Muscle of leg (tissue), 16 donors: ENCODE measurements around the gene PIGH. TPM values are rescaled to one million over a fixed set of nuclear protein-coding genes. Genes with fewer than 3 reads are reported as not detected.

Experiments
- DNase-seq: peaks from one replicate; pipeline ENCODE4 v3.0.0; 2013
- H3K27ac ChIP-seq: one replicate; pipeline ENCODE4 v1.5.1; 2013; ENCODE audit warnings: mild to moderate bottlenecking, low read length, control low read depth
- H3K27me3 ChIP-seq: one replicate; pipeline ENCODE4 v1.6.1; 2013; ENCODE audit warnings: low read length; ENCODE audit not compliant: control insufficient read depth, insufficient read depth
- H3K36me3 ChIP-seq: one replicate; pipeline ENCODE4 v1.6.1; 2013; ENCODE audit warnings: low read length; ENCODE audit not compliant: control insufficient read depth, insufficient read depth
- H3K4me1 ChIP-seq: one replicate; pipeline ENCODE4 v1.6.1; 2013; ENCODE audit warnings: low read length; ENCODE audit not compliant: control insufficient read depth, insufficient read depth
- H3K4me3 ChIP-seq: one replicate; pipeline ENCODE4 v1.5.1; 2013; ENCODE audit warnings: low read length, control low read depth
- H3K9me3 ChIP-seq: replicated peaks from 2 replicates; pipeline ENCODE4 v1.6.1; 2013; ENCODE audit warnings: low read depth, low read length; ENCODE audit not compliant: control insufficient read depth
- WGBS: methylation state at CpG from one replicate; pipeline ENCODE4 v1.1.5; 2013; ENCODE audit warnings: missing lambda C conversion rate; ENCODE audit not compliant: insufficient coverage; 5-methylcytosine and 5-hydroxymethylcytosine counted together
- long read RNA-seq, 11 donors: transcript quantifications; one replicate each; lab custom pipeline, GENCODE V29; 2026
- polyA plus RNA-seq, 8 donors: library from polyadenylated mRNA; unstranded; fragments of 120-200 nt; gene quantifications; one replicate each; pipeline versions ENCODE4 v1.2.1 to v1.2.3, GENCODE V29; 2013; ENCODE audit warnings: inconsistent platforms in 1 of 8, low replicate concordance in 1 of 8; ENCODE audit not compliant: insufficient read length in 8 of 8, insufficient read depth in 1 of 8
- total RNA-seq: library from RNA; stranded (reverse); fragments of 120-200 nt; gene quantifications from one replicate; pipeline ENCODE4 v1.2.4, GENCODE V29; 2013

The PIGH gene
- 10.0 TPM for total RNA-seq
- polyA plus RNA-seq: 10 to 100 TPM in 6 of 8 donors, 1 to 10 TPM in 2; 9.8 to 14.8 (median 13.1) TPM
- long read RNA-seq, donor 1, partial matches to known transcripts: 0 of 5 reads
- long read RNA-seq, donor 1, other reads (novel, unspliced or antisense): 0 of 5 reads
- long read RNA-seq, donor 2, partial matches to known transcripts: 0 of 1 reads
- long read RNA-seq, donor 2, other reads (novel, unspliced or antisense): 0 of 1 reads
- long read RNA-seq, donor 3, transcript PIGH-201 (4 exons, 1,420 nt): major isoform, 10 of 12 reads
- long read RNA-seq, donor 3, partial matches to known transcripts: 0 of 12 reads
- long read RNA-seq, donor 3, other reads (novel, unspliced or antisense): 0 of 12 reads
- long read RNA-seq, donor 4, partial matches to known transcripts: 0 of 3 reads
- long read RNA-seq, donor 4, other reads (novel, unspliced or antisense): 0 of 3 reads
- long read RNA-seq, donor 5, transcript PIGH-201 (4 exons, 1,420 nt): major isoform, 8 of 12 reads
- long read RNA-seq, donor 5, partial matches to known transcripts: 0 of 12 reads
- long read RNA-seq, donor 5, other reads (novel, unspliced or antisense): 0 of 12 reads
- long read RNA-seq, donor 6, transcript PIGH-201 (4 exons, 1,420 nt): major isoform, 5 of 8 reads
- long read RNA-seq, donor 6, partial matches to known transcripts: 0 of 8 reads
- long read RNA-seq, donor 6, other reads (novel, unspliced or antisense): 0 of 8 reads
- long read RNA-seq, donor 7, transcript PIGH-201 (4 exons, 1,420 nt): major isoform, 9 of 10 reads
- long read RNA-seq, donor 7, partial matches to known transcripts: 0 of 10 reads
- long read RNA-seq, donor 7, other reads (novel, unspliced or antisense): 0 of 10 reads
- long read RNA-seq, donor 8, partial matches to known transcripts: 0 of 6 reads
- long read RNA-seq, donor 8, other reads (novel, unspliced or antisense): 0 of 6 reads
- long read RNA-seq, donor 9, partial matches to known transcripts: 0 of 4 reads
- long read RNA-seq, donor 9, other reads (novel, unspliced or antisense): 0 of 4 reads
- long read RNA-seq, donor 10, transcript PIGH-201 (4 exons, 1,420 nt): major isoform, 8 of 10 reads
- long read RNA-seq, donor 10, partial matches to known transcripts: 0 of 10 reads
- long read RNA-seq, donor 10, other reads (novel, unspliced or antisense): 0 of 10 reads
- long read RNA-seq, donor 11, transcript PIGH-201 (4 exons, 1,420 nt): major isoform, 7 of 7 reads
- long read RNA-seq, donor 11, partial matches to known transcripts: 0 of 7 reads
- long read RNA-seq, donor 11, other reads (novel, unspliced or antisense): 0 of 7 reads

DNA sequence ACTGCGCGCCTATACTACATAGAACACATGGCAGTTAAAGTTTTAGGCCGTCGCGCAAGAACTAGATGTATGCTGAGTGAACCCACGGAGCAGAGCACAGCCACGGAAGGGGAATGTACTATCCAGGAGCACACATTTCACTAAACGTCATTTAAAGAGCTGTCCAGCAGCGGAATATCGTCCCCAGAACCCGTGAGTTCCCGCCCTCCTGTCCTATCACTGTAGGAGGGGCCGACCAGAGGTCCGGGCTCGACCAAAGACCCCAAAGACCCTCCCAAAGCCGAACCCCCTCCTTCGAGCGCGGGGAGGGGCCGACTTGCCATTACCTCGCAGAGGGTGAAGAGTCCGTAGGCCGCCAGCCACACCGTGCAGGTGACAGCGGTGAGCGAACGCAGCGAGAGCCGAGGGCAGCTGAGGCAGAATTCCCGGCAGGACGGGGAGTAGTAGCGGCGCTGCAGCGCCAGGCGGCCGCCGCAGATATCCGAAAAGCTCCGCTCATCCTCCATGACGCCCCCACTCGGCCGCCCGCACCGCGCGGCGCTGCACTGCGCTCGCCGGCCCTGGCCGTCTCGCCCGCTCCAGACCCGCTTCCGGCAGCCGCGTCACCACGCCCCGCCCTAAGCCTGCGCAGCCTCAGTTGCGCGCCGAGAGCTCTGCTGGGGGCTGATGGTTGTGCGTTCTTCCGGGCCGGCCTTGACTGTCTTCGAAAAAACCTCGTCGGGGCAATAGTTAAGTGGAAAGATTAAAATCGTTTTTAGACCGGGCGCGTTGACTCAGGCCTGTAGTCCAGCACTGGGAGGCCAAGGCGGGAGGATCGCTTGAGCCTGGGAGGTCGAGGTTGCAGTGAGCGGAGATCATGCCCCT lies at the start of gene PIGH:
PIGH (minus strand) TSS at position 571 of the 864 bp plus-strand sequence; CDS start at position 506, 65 bp downstream.
- H3K4me3 ChIP-seq: peak within 1 kb of the TSS; percentile 85
- H3K27me3 ChIP-seq: peaks cover 3% of the 10 kb centered on the region
- peaks cover 8% of the 10 kb centered on the region for H3K4me1 ChIP-seq
- H3K27ac ChIP-seq: peak within 1 kb of the TSS; percentile 95
- peak; percentile 93 for DNase-seq
- H3K36me3 ChIP-seq: no peaks in the 10 kb centered on the region
- H3K9me3 ChIP-seq: no peaks in the 10 kb centered on the region
- 4% methylated on average over 63 of the region's 77 CpGs for WGBS

GRCh38 chr14:67646131-67646530 lies 46.1 kb upstream of the PIGH start:
- Histone ChIP-seq H3K4me1 (no peaks in the 10 kb centered on the region), H3K27ac (no peak overlapping the region), H3K9me3 (no peaks in the 10 kb centered on the region), H3K4me3 (no peak overlapping the region), H3K27me3 (no peaks in the 10 kb centered on the region), H3K36me3 (peaks cover 33% of the 10 kb centered on the region)
- 100% methylated on average over 2 of the region's 3 CpGs for WGBS
- DNase-seq: no peak

- no peaks in the 10 kb centered on the region for H3K9me3 ChIP-seq
Observed at GRCh38 chr14:67645414-67645813, 45.3 kb upstream of the PIGH start.

DNA sequence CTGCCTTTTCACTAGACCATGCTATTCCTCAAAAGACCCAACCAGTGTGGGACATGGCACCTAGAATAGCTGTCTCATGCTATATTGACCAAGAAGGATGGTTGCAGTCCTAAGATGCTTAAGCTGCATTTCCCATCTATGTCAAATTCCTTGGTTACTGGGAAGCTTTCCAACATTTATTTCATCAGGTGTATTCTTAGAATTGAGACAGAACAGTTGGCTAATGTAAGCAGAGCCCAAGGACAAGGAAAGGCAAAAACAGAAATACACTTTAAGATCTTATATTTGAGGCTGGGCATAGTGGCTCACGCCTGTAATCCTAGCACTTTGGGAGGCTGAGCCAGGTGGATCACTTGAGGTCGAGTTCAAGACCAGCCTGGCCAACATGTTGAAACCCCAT lies 44.4 kb upstream of the PIGH start:
- H3K27me3 ChIP-seq: no peaks in the 10 kb centered on the region
- H3K36me3 ChIP-seq: peaks cover 18% of the 10 kb centered on the region
- H3K4me1 ChIP-seq: no peaks in the 10 kb centered on the region
- H3K9me3 ChIP-seq: no peaks in the 10 kb centered on the region
- no peak overlapping the region for H3K4me3 ChIP-seq
- peak; percentile 38 for DNase-seq
- H3K27ac ChIP-seq: no peak overlapping the region
- WGBS: no CpG with 5 or more reads among the region's 2 CpGs

More at GRCh38 chr14:67645414-67645813, 45.3 kb upstream of the PIGH start:
- 82% methylated on average over 2 of the region's 5 CpGs for WGBS
- Histone ChIP-seq H3K36me3 (peaks cover 26% of the 10 kb centered on the region), H3K27me3 (no peaks in the 10 kb centered on the region), H3K4me1 (no peaks in the 10 kb centered on the region), H3K27ac (no peak overlapping the region), H3K4me3 (no peak overlapping the region)
- no peak for DNase-seq

GRCh38 chr14:67643713-67644112 lies 43.6 kb upstream of the PIGH start:
- WGBS: no CpG with 5 or more reads among the region's 1 CpG
- Histone ChIP-seq H3K36me3 (peaks cover 12% of the 10 kb centered on the region), H3K4me1 (no peaks in the 10 kb centered on the region), H3K27ac (no peak overlapping the region), H3K4me3 (no peak overlapping the region), H3K27me3 (no peaks in the 10 kb centered on the region), H3K9me3 (no peaks in the 10 kb centered on the region)
- no peak for DNase-seq

DNA sequence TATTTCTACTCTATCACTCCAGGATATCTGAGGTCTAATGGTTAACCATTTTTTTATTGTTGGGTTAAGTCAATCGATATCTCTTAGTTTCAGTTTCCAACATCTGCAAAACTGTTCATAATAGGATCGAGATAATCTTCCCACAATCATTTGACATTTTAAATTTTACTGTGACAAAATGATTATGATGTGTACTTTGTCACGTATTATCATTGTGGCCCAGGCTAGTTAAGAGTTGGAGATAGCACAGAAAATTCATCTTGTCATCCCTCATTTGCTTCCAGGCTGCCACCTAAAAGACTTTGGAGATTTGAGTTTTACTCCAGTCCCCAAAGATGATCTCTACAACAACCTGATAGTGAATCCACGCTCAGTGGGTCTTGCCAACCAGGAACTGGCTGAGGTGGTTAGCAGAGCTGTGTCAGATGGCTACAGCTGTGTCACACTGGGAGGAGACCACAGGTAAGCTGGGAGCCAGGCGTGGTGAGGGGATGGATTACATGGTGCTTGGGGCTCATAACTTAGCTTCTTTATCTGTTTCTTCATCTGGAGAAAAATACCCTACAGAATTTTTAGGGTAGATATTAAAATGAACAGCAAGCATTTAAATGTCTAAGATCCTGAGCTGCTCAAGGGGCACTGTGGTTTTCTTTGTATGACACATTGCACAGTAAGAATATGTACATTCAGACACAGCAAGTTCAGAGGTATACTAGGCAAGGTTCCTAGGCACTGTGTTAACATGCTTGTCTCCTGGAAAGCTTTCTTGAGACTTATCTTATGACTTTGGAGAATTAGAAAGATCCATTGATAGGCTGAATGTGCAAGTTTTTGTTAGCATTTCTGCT lies 42.1 kb upstream of the PIGH start:
- no peak overlapping the region for H3K27ac ChIP-seq
- no peak overlapping the region for H3K4me3 ChIP-seq
- DNase-seq: no peak
- H3K36me3 ChIP-seq: peaks cover 8% of the 10 kb centered on the region
- no CpG with 5 or more reads among the region's 5 CpGs for WGBS
- no peaks in the 10 kb centered on the region for H3K9me3 ChIP-seq
- no peaks in the 10 kb centered on the region for H3K27me3 ChIP-seq
- no peaks in the 10 kb centered on the region for H3K4me1 ChIP-seq

DNA sequence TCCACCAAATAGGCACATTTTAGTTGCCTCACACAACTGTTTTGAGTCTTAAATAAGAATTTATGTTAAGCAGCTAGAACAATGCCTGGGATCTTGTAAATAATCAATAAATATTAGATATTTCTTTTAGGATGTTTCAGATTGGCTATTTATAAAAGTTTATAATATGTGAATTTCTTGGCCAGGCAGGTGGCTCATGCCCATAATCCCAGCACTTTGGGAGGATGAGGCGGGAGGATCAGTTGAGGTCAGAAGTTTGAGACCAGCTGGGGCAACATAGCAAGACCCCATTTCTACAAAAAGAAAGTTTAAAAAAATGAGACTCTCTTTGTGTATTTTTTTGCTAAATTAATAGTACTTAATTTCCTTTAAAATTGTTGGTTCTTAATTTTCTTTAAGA lies 41.4 kb upstream of the PIGH start:
- Histone ChIP-seq H3K27ac (no peak overlapping the region), H3K27me3 (no peaks in the 10 kb centered on the region), H3K36me3 (peaks cover 6% of the 10 kb centered on the region), H3K4me1 (no peaks in the 10 kb centered on the region), H3K4me3 (no peak overlapping the region), H3K9me3 (no peaks in the 10 kb centered on the region)
- WGBS: no CpG with 5 or more reads among the region's 1 CpG
- DNase-seq: no peak

GRCh38 chr14:67638642-67639041 lies 38.6 kb upstream of the PIGH start:
- WGBS: 67% methylated on average over 1 of the region's 3 CpGs
- H3K27ac ChIP-seq: no peak overlapping the region
- no peak overlapping the region for H3K4me3 ChIP-seq
- no peak for DNase-seq
- no peaks in the 10 kb centered on the region for H3K27me3 ChIP-seq
- no peaks in the 10 kb centered on the region for H3K4me1 ChIP-seq
- no peaks in the 10 kb centered on the region for H3K36me3 ChIP-seq
- H3K9me3 ChIP-seq: no peaks in the 10 kb centered on the region
